Head of caudate nucleus (tissue), 42 donors: ENCODE results near the gene ETV5.

ENCODE experiments used
- DNase-seq, 42 donors: peaks; one replicate each; pipeline versions ENCODE4 v3.0.0 to v3.0.0-alpha.2; 2020 to 2021; ENCODE audit warnings: mixed read lengths in 7 of 42
- intact Hi-C: fragments of 100-400 bp; cut with DNase I; formaldehyde crosslinking; loops from one replicate; pipeline ENCODE4 v1.15.0; 2022

ETV5 gene

GRCh38 chr3:186127463-186127862 is 18.6 kb upstream of the ETV5 start:
- DNase-seq = no peak
- intact Hi-C loops = no loop called here

- intact Hi-C loops = no loop called here
- no peak for DNase-seq
Observed at GRCh38 chr3:186125118-186125517, 16.2 kb upstream of the ETV5 start.

DNA sequence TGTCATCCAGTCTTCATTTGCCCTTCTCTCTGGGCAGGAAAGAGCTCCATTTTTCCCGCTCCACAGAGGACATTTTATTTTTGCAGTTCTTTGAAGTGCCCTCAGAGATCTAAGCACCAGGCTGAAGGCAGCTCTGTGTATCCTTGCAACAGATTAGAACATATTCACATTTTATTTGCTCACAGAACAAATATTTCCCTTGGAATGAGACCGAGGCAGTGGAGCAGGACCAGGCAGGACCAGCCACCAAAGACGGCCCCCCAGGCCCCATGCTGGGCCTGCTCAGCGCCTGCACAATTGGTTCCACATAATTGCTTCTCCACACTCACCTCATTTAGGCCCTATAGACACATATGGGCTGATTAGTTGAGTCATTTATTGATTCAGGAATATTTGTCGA is 15.7 kb upstream of the ETV5 start:
- no peak for DNase-seq
- intact Hi-C loops = no loop called here

- DNase-seq = no peak
- intact Hi-C loops = no loop called here
Observed at GRCh38 chr3:186123012-186123411, 14.1 kb upstream of the ETV5 start.

DNA sequence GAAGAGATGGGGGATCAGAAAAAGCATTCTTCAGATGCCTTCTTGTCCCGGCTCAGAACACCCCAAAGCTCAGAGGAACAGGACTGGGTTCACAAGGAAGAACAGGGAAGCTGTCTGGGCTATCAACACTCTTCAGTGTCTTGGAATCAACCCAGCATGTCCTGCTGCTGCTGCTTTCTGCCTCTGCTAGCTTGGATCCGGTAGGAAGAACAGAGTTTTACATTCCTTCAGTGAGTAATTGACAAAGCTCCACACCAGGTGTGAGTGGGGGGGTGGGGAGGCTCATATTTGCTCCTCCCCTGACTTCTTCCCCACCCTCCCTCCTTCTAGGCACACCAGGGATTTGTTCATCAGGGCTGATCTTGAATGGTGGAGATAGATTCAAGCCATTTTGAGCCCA is 13.1 kb upstream of the ETV5 start:
- intact Hi-C loops = no loop called here
- no peak for DNase-seq

GRCh38 chr3:186121278-186121677 is 12.4 kb upstream of the ETV5 start:
- DNase-seq = no peak
- intact Hi-C loops = no loop called here

DNA sequence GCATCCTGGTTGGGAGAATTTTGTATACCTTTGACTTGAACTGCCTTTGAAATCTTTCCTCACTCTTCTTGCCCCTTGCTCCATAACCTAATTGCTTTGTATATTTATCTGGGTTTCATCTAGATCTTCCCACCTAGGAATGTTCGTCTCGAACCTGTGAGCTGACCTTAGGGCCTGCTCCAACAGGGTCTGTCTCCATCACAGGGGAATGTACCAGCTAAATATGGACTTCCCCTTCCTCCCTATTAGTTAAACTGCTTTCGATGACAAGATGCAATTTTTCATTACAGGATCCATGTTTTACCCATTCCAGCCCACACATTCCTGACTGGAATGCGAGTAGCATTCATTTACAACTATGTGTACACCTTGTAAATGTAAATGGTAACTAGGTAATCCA is 10.6 kb upstream of the ETV5 start:
- no peak for DNase-seq
- intact Hi-C loops = no loop called here

DNA sequence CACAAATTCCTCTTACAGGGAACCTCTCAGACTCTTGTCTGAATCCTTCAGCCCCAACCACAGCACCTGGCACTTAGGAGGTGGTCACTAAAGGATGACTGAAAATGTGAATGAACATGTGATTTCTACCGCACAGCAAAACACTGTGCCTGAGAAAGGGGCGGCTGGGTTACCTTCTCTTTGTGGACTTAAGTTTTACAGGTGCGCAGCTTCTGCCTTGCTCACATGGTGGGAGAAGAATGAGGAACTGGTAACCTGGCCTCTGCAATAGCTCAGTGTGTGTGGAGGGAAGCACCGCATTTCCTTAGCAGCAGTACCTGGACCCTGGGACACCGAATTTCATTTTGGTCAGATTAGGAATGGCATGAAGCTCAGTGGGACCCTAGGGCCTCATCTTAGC is 9.8 kb upstream of the ETV5 start:
- intact Hi-C loops = no loop called here
- no peak for DNase-seq

DNA sequence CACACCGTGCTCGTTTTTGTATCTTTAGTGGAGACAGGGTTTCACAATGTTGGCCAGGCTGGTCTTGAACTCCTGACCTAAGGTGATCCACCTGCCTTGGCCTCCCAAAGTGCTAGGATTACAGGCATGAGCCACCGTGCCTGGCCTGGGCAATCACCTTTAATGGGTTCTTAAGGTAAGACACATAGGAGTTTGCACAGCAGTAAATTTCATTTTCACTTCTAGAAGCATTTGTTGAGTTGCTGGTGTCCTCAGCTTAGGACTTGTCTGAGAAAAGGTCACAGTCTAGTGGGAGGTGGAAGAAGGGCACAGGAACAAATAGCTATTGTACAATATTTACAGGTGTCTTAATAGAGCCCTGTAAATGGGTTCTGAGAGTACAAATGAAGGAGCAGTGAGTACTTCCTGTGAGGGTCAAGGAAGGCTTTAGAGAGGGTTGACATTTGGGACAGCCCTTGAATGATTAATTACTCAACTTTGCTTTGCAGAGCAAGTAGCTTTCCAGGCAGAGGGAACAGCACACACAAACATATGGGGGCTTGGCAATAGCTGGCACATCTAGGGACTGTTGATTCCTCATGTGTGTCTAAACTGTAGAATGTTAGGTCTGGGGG is 8.7 kb upstream of the ETV5 start:
- DNase-seq = no peak
- intact Hi-C loops = no loop called here

- intact Hi-C loops = no loop called here
- peak in 1 of 42 donors; percentile 38 for DNase-seq
Observed at GRCh38 chr3:186115239-186115996, 6.5 kb upstream of the ETV5 start.

GRCh38 chr3:186110975-186111974 is 2.4 kb upstream of the ETV5 start:
- intact Hi-C loops = loop anchor here (5.0 kb wide), 1 partner anchor 101 kb away; no protein-coding TSS in a partner anchor
- DNase-seq = peak in 6 of 42 donors; percentile 19 to 54 (median 34)

- intact Hi-C loops = loop anchor here (5.0 kb wide), 3 partner anchors 102 to 128 kb away; no protein-coding TSS in a partner anchor
- DNase-seq = peak in 19 of 42 donors; percentile 13 to 59 (median 27)
Observed at GRCh38 chr3:186109897-186110803, 1.3 kb upstream of the ETV5 start.

DNA sequence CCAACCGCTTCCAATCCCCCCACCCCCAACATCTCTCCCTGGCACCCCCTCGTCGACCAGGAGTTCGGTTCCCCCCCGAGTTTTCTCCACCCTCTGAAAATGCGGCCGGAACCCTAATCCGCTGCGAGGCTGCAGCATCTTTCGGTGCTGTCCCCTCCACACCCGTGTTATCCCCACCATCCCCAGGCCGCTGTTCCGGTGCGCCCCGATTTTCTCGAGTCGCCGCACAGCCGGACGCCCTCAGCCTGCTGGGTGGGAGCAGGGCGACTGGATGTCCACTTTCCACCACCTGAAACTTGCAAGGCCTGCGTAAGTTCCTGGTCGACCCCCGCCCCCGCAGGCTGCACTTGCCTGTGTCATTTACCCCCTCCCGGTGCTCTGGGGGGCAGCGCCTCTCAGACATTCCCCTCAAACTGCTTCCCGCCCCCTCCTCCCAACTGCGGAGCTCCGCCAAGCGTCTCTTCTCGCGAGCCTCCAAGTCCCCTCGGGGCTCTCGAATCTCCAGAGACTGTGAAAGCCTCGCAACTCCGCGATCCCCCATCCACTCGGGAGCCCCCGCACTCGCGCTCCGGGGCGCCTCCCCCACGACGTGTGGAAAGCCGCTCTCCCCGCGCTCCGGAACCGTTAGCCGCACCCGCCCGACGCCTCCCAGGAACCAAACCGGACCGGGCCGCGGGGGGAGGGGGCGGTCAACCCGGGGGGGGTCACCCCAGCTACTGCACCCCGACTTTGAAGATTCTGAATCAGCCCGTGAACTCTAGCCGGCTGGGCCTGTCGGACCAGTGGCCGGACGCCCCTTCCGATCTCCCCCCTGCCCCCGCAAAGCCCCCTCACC is 566 bp downstream of the ETV5 start:
- intact Hi-C loops = loop anchor here (5.0 kb wide), 2 partner anchors 114 to 126 kb away; no protein-coding TSS in a partner anchor
- peak in 37 of 42 donors; percentile 9 to 71 (median 38) for DNase-seq

- intact Hi-C loops = loop anchor here (5.0 kb wide), 2 partner anchors 115 to 125 kb away; no protein-coding TSS in a partner anchor
- peak; percentile 52 to 91 (median 76) for DNase-seq
Observed at GRCh38 chr3:186107215-186108105, 1.4 kb downstream of the ETV5 start.

- DNase-seq = no peak
- intact Hi-C loops = loop anchor here (5.0 kb wide), 2 partner anchors 117 to 123 kb away; no protein-coding TSS in a partner anchor
Observed at GRCh38 chr3:186105543-186105942, 3.3 kb downstream of the ETV5 start.

DNA sequence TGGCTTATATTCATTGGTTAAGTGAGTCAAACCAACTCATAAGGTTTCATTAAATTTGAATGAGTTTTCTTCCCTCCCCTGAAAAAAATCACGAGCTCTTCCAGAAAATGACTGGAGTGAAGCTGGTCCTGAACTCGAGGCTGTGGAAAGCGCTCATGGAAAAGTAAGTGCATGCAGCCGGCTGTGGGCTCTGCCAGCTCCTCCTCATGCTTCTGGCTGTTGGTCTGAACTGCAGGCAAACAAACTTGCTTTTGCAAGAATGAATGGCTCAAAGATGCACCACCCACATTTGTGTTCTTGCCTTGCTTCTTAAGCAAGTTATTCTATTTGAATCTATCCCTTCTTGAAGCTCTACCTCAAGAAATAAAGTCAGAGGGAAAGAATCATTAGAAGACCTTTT is 6.2 kb downstream of the ETV5 start:
- intact Hi-C loops = no loop called here
- peak in 2 of 42 donors; percentile 24 to 56 for DNase-seq
